Fibroblast of the aortic adventitia (primary cell): ENCODE data around the gene ADGRG6. TPM values are rescaled to one million over a fixed set of nuclear protein-coding genes. Genes with fewer than 3 reads are reported as not detected.
A peak's percentile ranks its signal among the peaks of the same experiment; 100 is the strongest.

Source experiments
- DNase-seq: peaks from one replicate; pipeline ENCODE4 v3.0.0-alpha.2; 2010; ENCODE audit warnings: low read depth
- H3K4me3 ChIP-seq: 2 replicates; pipeline ENCODE4 v1.5.1; 2011; ENCODE audit warnings: low read depth, mild to moderate bottlenecking, control low read depth, low read length, moderate library complexity
- CTCF ChIP-seq: IDR thresholded peaks from 2 replicates; pipeline ENCODE4 v1.5.1; 2011; ENCODE audit warnings: mild to moderate bottlenecking, low read length, control low read depth, inconsistent platforms; ENCODE audit not compliant: insufficient read depth
- total RNA-seq: library from RNA; depleted of rRNA; stranded (reverse); fragments of >200 nt; gene quantifications from 2 replicates; pipeline ENCODE4 v1.2.3, GENCODE V29; 2012; ENCODE audit warnings: low replicate concordance

The ADGRG6 gene
- total RNA-seq, 1 donor = 1.7 TPM

- DNase-seq = no peak
- H3K4me3 ChIP-seq = no peak overlapping the region
- TF ChIP-seq CTCF = no peak
These were observed 75.1 kb downstream of the ADGRG6 start for GRCh38 chr6:142376800-142377496.

GRCh38 chr6:142377497-142377848, 75.7 kb downstream of the ADGRG6 start:
- no peak for DNase-seq
- no peak overlapping the region for H3K4me3 ChIP-seq
- no peak for TF ChIP-seq CTCF

GRCh38 chr6:142378138-142378875, 76.5 kb downstream of the ADGRG6 start:
- H3K4me3 ChIP-seq = no peak overlapping the region
- TF ChIP-seq CTCF = no peak
- DNase-seq = peak; percentile 99

- DNase-seq = no peak
- no peak for TF ChIP-seq CTCF
- H3K4me3 ChIP-seq = no peak overlapping the region
These were observed 78.8 kb downstream of the ADGRG6 start for GRCh38 chr6:142380626-142381025.

- DNase-seq = no peak
- TF ChIP-seq CTCF = no peak
- H3K4me3 ChIP-seq = no peak overlapping the region
These were observed 79.4 kb downstream of the ADGRG6 start for GRCh38 chr6:142381181-142381580.

GRCh38 chr6:142381845-142382378, 80.1 kb downstream of the ADGRG6 start:
- no peak for TF ChIP-seq CTCF
- no peak for DNase-seq
- no peak overlapping the region for H3K4me3 ChIP-seq
